H1 (cell line): ENCODE results near the gene PEX14. TPM values are rescaled to one million over a fixed set of nuclear protein-coding genes. Genes with fewer than 3 reads are reported as not detected.

Experiments used
- CTCF ChIA-PET: fragments of 300-600 bp; sonication (Branson Sonifier 250); formaldehyde crosslinking; loops from one replicate; lab custom pipeline; 2021; ENCODE audit not compliant: partially characterized antibody; lab: Charles Lee
- POLR2A ChIA-PET: fragments of 300-600 bp; sonication (Branson Sonifier 250); formaldehyde crosslinking; loops from one replicate; lab custom pipeline; 2021; ENCODE audit warnings: inconsistent platforms; ENCODE audit not compliant: partially characterized antibody; lab: Charles Lee
- DNase-seq, 2 experiments: peaks; one replicate each; pipeline versions ENCODE4 v3.0.0 to v3.0.0-alpha.2; 2010 to 2022; ENCODE audit warnings: low spot score in 2 of 2, low read depth in 1 of 2, mixed read lengths in 1 of 2
- FAIRE-seq: peaks from 2 replicates; lab custom pipeline; 2011; peaks lifted over from hg19 to GRCh38; lab: Jason Lieb, UNC
- H2AFZ ChIP-seq: 2 replicates; pipeline ENCODE4 v1.8.1; 2012; ENCODE audit warnings: low read length, inconsistent platforms
- H2AK5ac ChIP-seq: 2 replicates; pipeline ENCODE4 v1.6.1; 2013; ENCODE audit warnings: low read depth, low read length
- H2BK120ac ChIP-seq: replicated peaks from 2 replicates; pipeline ENCODE3; 2013; ENCODE audit warnings: low read depth, low read length, inconsistent platforms
- H2BK12ac ChIP-seq: 2 replicates; pipeline ENCODE4 v1.6.1; 2013; ENCODE audit warnings: low read depth, low read length
- H2BK15ac ChIP-seq: 2 replicates; pipeline ENCODE4 v1.6.1; 2013; ENCODE audit warnings: low read length
- H2BK20ac ChIP-seq: 2 replicates; pipeline ENCODE4 v1.6.1; 2013; ENCODE audit warnings: low read length
- H2BK5ac ChIP-seq: 2 replicates; pipeline ENCODE4 v1.6.1; 2013; ENCODE audit warnings: low read depth, low read length
- H3K14ac ChIP-seq: 2 replicates; pipeline ENCODE4 v1.6.1; 2013; ENCODE audit warnings: inconsistent platforms; ENCODE audit not compliant: insufficient read length
- H3K18ac ChIP-seq: 2 replicates; pipeline ENCODE4 v1.6.1; 2013; ENCODE audit warnings: low read length; ENCODE audit errors: extremely low read depth
- H3K23ac ChIP-seq: 2 replicates; pipeline ENCODE4 v1.6.1; 2013; ENCODE audit warnings: inconsistent platforms; ENCODE audit not compliant: insufficient read length
- H3K23me2 ChIP-seq: 2 replicates; pipeline ENCODE4 v1.6.1; 2013; ENCODE audit warnings: low read depth, low read length
- H3K27ac ChIP-seq: 2 replicates; pipeline ENCODE4 v1.6.1; 2011; ENCODE audit warnings: low read depth, low read length, inconsistent platforms
- H3K27me3 ChIP-seq, 4 experiments: replicated peaks in 1 of 4; 1 replicate in 1 of 4; 2 replicates in 3 of 4; pipeline versions ENCODE4 v1.6.1 to v1.8.1; 2011 to 2013; ENCODE audit warnings: low read length in 3 of 4, mild to moderate bottlenecking in 3 of 4, inconsistent platforms in 2 of 4, mixed read lengths in 2 of 4, moderate library complexity in 1 of 4; ENCODE audit not compliant: control insufficient read depth in 3 of 4, insufficient read depth in 3 of 4; ENCODE audit errors: extremely low read depth in 1 of 4
- H3K36me3 ChIP-seq, 4 experiments: 2 replicates each; pipeline versions ENCODE4 v1.6.1 to v1.8.1; 2011 to 2013; ENCODE audit warnings: mild to moderate bottlenecking in 4 of 4, low read length in 3 of 4, moderate library complexity in 2 of 4, control low read depth in 1 of 4, inconsistent platforms in 1 of 4; ENCODE audit not compliant: insufficient read depth in 4 of 4, control insufficient read depth in 2 of 4
- H3K4ac ChIP-seq: replicated peaks from 2 replicates; pipeline ENCODE3; 2013; ENCODE audit warnings: low read length, low read depth, mixed read lengths, inconsistent platforms; ENCODE audit not compliant: insufficient read length
- H3K4me1 ChIP-seq, 4 experiments: replicated peaks in 1 of 4; 1 replicate in 1 of 4; 2 replicates in 3 of 4; pipeline versions ENCODE4 v1.6.1 to v1.8.1; 2011 to 2013; ENCODE audit warnings: low read length in 3 of 4, inconsistent platforms in 2 of 4, mixed read lengths in 1 of 4; ENCODE audit not compliant: insufficient read depth in 4 of 4, control insufficient read depth in 3 of 4
- H3K4me2 ChIP-seq, 2 experiments: 2 replicates each; pipeline versions ENCODE4 v1.6.1 to v1.8.1; 2011 to 2013; ENCODE audit warnings: low read depth in 2 of 2, low read length in 2 of 2, control low read depth in 1 of 2, inconsistent platforms in 1 of 2, mild to moderate bottlenecking in 1 of 2; ENCODE audit not compliant: insufficient read depth in 1 of 2
- H3K4me3 ChIP-seq, 4 experiments: fragments of 200-600, 300-600 bp in 1 of 4; sonication (generic), shearing (Covaris generic), sonication (Bioruptor Twin) in 1 of 4; 2 replicates each; pipeline versions ENCODE4 v1.5.1 to v1.8.1; 2011 to 2016; ENCODE audit warnings: low read length in 4 of 4, low read depth in 3 of 4, control low read depth in 2 of 4, inconsistent platforms in 2 of 4, mild to moderate bottlenecking in 2 of 4, mixed read lengths in 1 of 4, moderate library complexity in 1 of 4; ENCODE audit not compliant: insufficient read depth in 2 of 4; ENCODE audit errors: extremely low read depth in 1 of 4
- H3K56ac ChIP-seq: replicated peaks from 2 replicates; pipeline ENCODE3; 2013; ENCODE audit warnings: low read depth, mild to moderate bottlenecking, mixed read lengths, low read length, inconsistent platforms; ENCODE audit not compliant: insufficient read length
- H3K79me1 ChIP-seq: 2 replicates; pipeline ENCODE4 v1.6.1; 2013; ENCODE audit warnings: low read depth, low read length, control low read depth
- H3K79me2 ChIP-seq, 2 experiments: 2 replicates each; pipeline versions ENCODE4 v1.6.1 to v1.8.1; 2012 to 2013; ENCODE audit warnings: low read length in 2 of 2, mild to moderate bottlenecking in 2 of 2, inconsistent platforms in 1 of 2; ENCODE audit not compliant: insufficient read depth in 2 of 2, control insufficient read depth in 1 of 2
- H3K9ac ChIP-seq, 4 experiments: replicated peaks in 1 of 4; 1 replicate in 1 of 4; 2 replicates in 3 of 4; pipeline versions ENCODE4 v1.6.1 to v1.8.1; 2011 to 2013; ENCODE audit warnings: low read depth in 3 of 4, low read length in 3 of 4, control low read depth in 2 of 4, mild to moderate bottlenecking in 2 of 4, moderate library complexity in 2 of 4, inconsistent platforms in 1 of 4; ENCODE audit errors: extremely low read depth in 1 of 4
- H3K9me3 ChIP-seq, 2 experiments: 2 replicates each; pipeline versions ENCODE4 v1.6.1 to v1.8.1; 2012 to 2013; ENCODE audit warnings: mild to moderate bottlenecking in 2 of 2, moderate library complexity in 2 of 2, control low read depth in 1 of 2, inconsistent platforms in 1 of 2, low read depth in 1 of 2, low read length in 1 of 2, mixed read lengths in 1 of 2; ENCODE audit not compliant: insufficient read depth in 2 of 2
- H4K20me1 ChIP-seq, 2 experiments: replicated peaks in 1 of 2; 2 replicates each; pipeline versions ENCODE3 to v1.8.1; 2011 to 2013; ENCODE audit warnings: inconsistent platforms in 2 of 2, low read length in 2 of 2, mild to moderate bottlenecking in 1 of 2; ENCODE audit not compliant: insufficient read depth in 2 of 2, control insufficient read depth in 1 of 2
- H4K5ac ChIP-seq: 2 replicates; pipeline ENCODE4 v1.6.1; 2013; ENCODE audit warnings: low read length, low read depth, mixed read lengths, inconsistent platforms; ENCODE audit not compliant: insufficient read length
- H4K8ac ChIP-seq: 2 replicates; pipeline ENCODE4 v1.8.0; 2013; ENCODE audit warnings: mild to moderate bottlenecking, moderate library complexity, low read length, inconsistent platforms; ENCODE audit not compliant: insufficient read depth; ENCODE audit errors: extremely low read depth
- H4K91ac ChIP-seq: replicated peaks from 2 replicates; pipeline ENCODE3; 2013; ENCODE audit warnings: low read length, mixed read lengths, inconsistent platforms; ENCODE audit not compliant: insufficient read length
- BRCA1 ChIP-seq: IDR thresholded peaks from 2 replicates; pipeline ENCODE4 v1.6.1; 2012; ENCODE audit warnings: low read depth, low read length, improper control_type of control experiment
- WGBS, 2 experiments: shearing (Covaris generic) in 1 of 2; methylation state at CpG; one replicate each; pipeline versions ENCODE4 v1.1.6 to v1.1.7; 2013 to 2015; ENCODE audit warnings: low lambda C conversion rate in 2 of 2, mixed read lengths in 2 of 2, inconsistent platforms in 1 of 2, low coverage in 1 of 2, missing lambda C conversion rate in 1 of 2; ENCODE audit not compliant: insufficient replicate concordance in 2 of 2, insufficient coverage in 1 of 2, insufficient read length in 1 of 2; ENCODE audit errors: extremely low coverage in 1 of 2, missing lambda C conversion rate in 1 of 2; 5-methylcytosine and 5-hydroxymethylcytosine counted together
- polyA plus RNA-seq, 7 experiments: library from polyadenylated mRNA; depleted of rRNA in 3 of 7; stranded (reverse) in 5 of 7; unstranded in 2 of 7; fragments of >200 nt in 5 of 7; fragments of 200-250 nt in 2 of 7; gene quantifications; 1 replicate in 5 of 7; 2 replicates in 1 of 7; 4 replicates in 1 of 7; pipeline versions ENCODE4 v1.2.1 to v1.2.3, GENCODE V29; 2011 to 2013; ENCODE audit warnings: missing spikeins in 2 of 7, mixed read lengths in 2 of 7
- total RNA-seq: library from RNA; stranded (reverse); fragmentation: NEBNext Ultra II Directional; extraction: Animal tissue kit (Norgen Biotek cat#: 25700); gene quantifications from 2 replicates; pipeline ENCODE4 v1.2.1, GENCODE V29; 2021

The PEX14 gene
- total and polyA plus RNA-seq, 2 of the 8 experiments (the other 6 are each of a cell fraction or from before 2014, with no cell fraction given): 13.0 to 19.8 TPM

DNA sequence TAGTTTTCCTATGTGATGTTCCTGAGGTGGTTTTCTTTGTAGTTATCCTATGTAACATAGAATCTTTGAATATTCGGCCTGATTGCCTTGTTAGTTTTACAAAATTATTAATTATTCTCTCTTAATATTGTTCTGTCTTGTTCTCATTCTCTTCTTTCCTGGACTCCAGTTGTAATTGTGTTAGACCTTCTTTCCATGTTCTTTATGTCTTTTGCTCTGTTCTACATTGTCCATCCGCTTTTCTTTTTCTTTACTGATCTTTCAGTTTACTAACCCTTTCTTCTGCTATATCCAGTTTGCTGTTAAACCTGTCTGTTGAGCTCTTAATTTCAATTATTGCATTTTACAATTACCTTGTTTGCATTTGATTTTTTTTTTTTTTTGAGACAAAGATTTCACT, 89.3 kb downstream of the PEX14 start:
- no peak overlapping the region for H3K23ac ChIP-seq
- H3K9me3 ChIP-seq: peaks cover 0 to 4% of the 10 kb centered on the region in 2 experiments; a peak in 1 of 4 replicates
- no peak overlapping the region for H2AFZ ChIP-seq
- no peaks in the 10 kb centered on the region for H3K27me3 ChIP-seq
- no peaks in the 10 kb centered on the region for H3K79me1 ChIP-seq
- H3K14ac ChIP-seq: no peak overlapping the region
- no peak overlapping the region for H2BK120ac ChIP-seq
- H3K18ac ChIP-seq: no peak overlapping the region
- ChIA-PET CTCF (interaction anchor here (0.6 to 0.7 kb wide), 5 partner anchors 39 to 190 kb away, joined by 3 read pairs; no protein-coding TSS in a partner anchor), POLR2A (no interaction called here)
- H4K8ac ChIP-seq: no peak overlapping the region
- H3K56ac ChIP-seq: no peak overlapping the region
- H3K79me2 ChIP-seq: no peaks in the 10 kb centered on the region; a peak in 1 of 4 replicates
- H3K9ac ChIP-seq: no peak overlapping the region
- no peak overlapping the region for H4K5ac ChIP-seq
- FAIRE-seq: no peak
- no peak overlapping the region for H3K27ac ChIP-seq
- no peak overlapping the region for H2BK12ac ChIP-seq
- H3K36me3 ChIP-seq: no peaks in the 10 kb centered on the region
- no peaks in the 10 kb centered on the region for H4K20me1 ChIP-seq
- no peaks in the 10 kb centered on the region for H3K23me2 ChIP-seq
- 90% methylated on average over 2 of the region's 2 CpGs; no CpG with 5 or more reads in 1 of the 2 experiments for WGBS, 2 experiments
- no peak for DNase-seq
- no peaks in the 10 kb centered on the region for H3K4me1 ChIP-seq
- H4K91ac ChIP-seq: no peak overlapping the region
- no peak overlapping the region for H3K4me3 ChIP-seq
- H2BK20ac ChIP-seq: no peak overlapping the region
- H2AK5ac ChIP-seq: no peak overlapping the region
- H2BK15ac ChIP-seq: no peak overlapping the region
- H3K4ac ChIP-seq: no peak overlapping the region
- H3K4me2 ChIP-seq: no peak overlapping the region
- no peak overlapping the region for H2BK5ac ChIP-seq
- no peak for TF ChIP-seq BRCA1
